Lower leg skin (tissue), 3 donors: ENCODE measurements around the gene OMP.

ENCODE experiments used
- POLR2A ChIP-seq, 2 donors: fragments of 450-650 bp; IDR thresholded peaks; one replicate each; pipeline ENCODE4 v1.6.1; 2016 to 2017; ENCODE audit warnings: antibody characterized with exemption in 2 of 2, mild to moderate bottlenecking in 1 of 2, moderate library complexity in 1 of 2
- TF ChIP-seq, protein P1 (sequence below), 3 donors: fragments of 450-650 bp; IDR thresholded peaks; one replicate each; pipeline ENCODE4 v1.5.1; 2016; ENCODE audit warnings: antibody characterized with exemption in 3 of 3, mild to moderate bottlenecking in 3 of 3, moderate library complexity in 2 of 3

- TF ChIP-seq, protein P1, sequence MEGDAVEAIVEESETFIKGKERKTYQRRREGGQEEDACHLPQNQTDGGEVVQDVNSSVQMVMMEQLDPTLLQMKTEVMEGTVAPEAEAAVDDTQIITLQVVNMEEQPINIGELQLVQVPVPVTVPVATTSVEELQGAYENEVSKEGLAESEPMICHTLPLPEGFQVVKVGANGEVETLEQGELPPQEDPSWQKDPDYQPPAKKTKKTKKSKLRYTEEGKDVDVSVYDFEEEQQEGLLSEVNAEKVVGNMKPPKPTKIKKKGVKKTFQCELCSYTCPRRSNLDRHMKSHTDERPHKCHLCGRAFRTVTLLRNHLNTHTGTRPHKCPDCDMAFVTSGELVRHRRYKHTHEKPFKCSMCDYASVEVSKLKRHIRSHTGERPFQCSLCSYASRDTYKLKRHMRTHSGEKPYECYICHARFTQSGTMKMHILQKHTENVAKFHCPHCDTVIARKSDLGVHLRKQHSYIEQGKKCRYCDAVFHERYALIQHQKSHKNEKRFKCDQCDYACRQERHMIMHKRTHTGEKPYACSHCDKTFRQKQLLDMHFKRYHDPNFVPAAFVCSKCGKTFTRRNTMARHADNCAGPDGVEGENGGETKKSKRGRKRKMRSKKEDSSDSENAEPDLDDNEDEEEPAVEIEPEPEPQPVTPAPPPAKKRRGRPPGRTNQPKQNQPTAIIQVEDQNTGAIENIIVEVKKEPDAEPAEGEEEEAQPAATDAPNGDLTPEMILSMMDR (IDR thresholded peaks at IDR 0.05) = no peak
- no peak for TF ChIP-seq POLR2A (IDR thresholded peaks at IDR 0.05)
Observed at GRCh38 chr11:77142091-77142975, 39.7 kb downstream of the OMP start.
